22Rv1 (cell line): ENCODE results near the gene HSPA8.

Source experiments
- CTCF ChIP-seq: fragments of 450-650 bp; IDR thresholded peaks from 2 replicates; pipeline ENCODE4 v1.5.1; 2017; ENCODE audit warnings: mild to moderate bottlenecking
- ZFX ChIP-seq: fragments of 450-650 bp; IDR thresholded peaks from 2 replicates; pipeline ENCODE4 v1.6.1; 2017; ENCODE audit warnings: antibody characterized with exemption, borderline replicate concordance

- TF ChIP-seq CTCF (no peak), ZFX (no peak)
Measured at GRCh38 chr11:123100379-123101085, 38.6 kb upstream of the HSPA8 start.
